Prostate gland (tissue), 2 donors: ENCODE data around the gene IL12RB1.

Source experiments
- CTCF ChIP-seq, 4 experiments: fragments of 200-600 bp in 2 of 4; fragments of 450-650 bp in 2 of 4; sonication (generic) in 2 of 4; IDR thresholded peaks; 1 replicate in 3 of 4; 2 replicates in 1 of 4; pipeline ENCODE4 v1.5.1; 2016 to 2019; ENCODE audit warnings: antibody characterized with exemption in 4 of 4, mild to moderate bottlenecking in 2 of 4, moderate library complexity in 2 of 4
- POLR2A ChIP-seq: fragments of 450-650 bp; IDR thresholded peaks from one replicate; pipeline ENCODE4 v1.6.1; 2016; ENCODE audit warnings: antibody characterized with exemption, mild to moderate bottlenecking

- TF ChIP-seq CTCF (IDR thresholded peaks at IDR 0.05) (no peak), POLR2A (no peak)
These were observed 14.5 kb upstream of the IL12RB1 start for GRCh38 chr19:18101268-18101667.
